IMR-90 (cell line): ENCODE data around the gene WDR1. TPM values are rescaled to one million over a fixed set of nuclear protein-coding genes. Genes with fewer than 3 reads are reported as not detected.

Experiments
- ATAC-seq: fragments of 200-7000 bp; cut with Tn5 transposase; 2 replicates; pipeline ENCODE4 v1.9.1; 2020; ENCODE audit warnings: low read depth, mild to moderate bottlenecking, moderate library complexity
- BruUV-seq: library from RNA; stranded (reverse); fragments of 400-500 nt; replicated peaks from 2 replicates; lab custom pipeline; 2021; lab: Mats Ljungman, UMichigan
- CTCF ChIA-PET: fragments of 300-600 bp; formaldehyde crosslinking; extraction: SDS; loops from one replicate; lab custom pipeline; 2021; ENCODE audit warnings: antibody characterized with exemption; lab: Yijun Ruan, JAX
- POLR2A ChIA-PET: fragments of 300-600 bp; sonication (Branson Sonifier 250); formaldehyde crosslinking; loops from one replicate; lab custom pipeline; 2022; ENCODE audit warnings: antibody characterized with exemption; ENCODE audit not compliant: unreplicated experiment; lab: Charles Lee
- DNase-seq: peaks from one replicate; pipeline ENCODE4 v3.0.0; 2013
- H2AFZ ChIP-seq: replicated peaks from 2 replicates; pipeline ENCODE3; 2013; ENCODE audit warnings: low read length, mild to moderate bottlenecking; ENCODE audit not compliant: poor library complexity
- H2AK5ac ChIP-seq: 2 replicates; pipeline ENCODE4 v1.6.1; 2013; ENCODE audit warnings: low read depth, low read length, inconsistent platforms
- H2AK9ac ChIP-seq: replicated peaks from 2 replicates; pipeline ENCODE3; 2013; ENCODE audit warnings: mild to moderate bottlenecking, low read depth, low read length, moderate library complexity; ENCODE audit not compliant: poor library complexity
- H2BK120ac ChIP-seq: 2 replicates; pipeline ENCODE4 v1.6.1; 2013; ENCODE audit warnings: low read depth, low read length, inconsistent platforms
- H2BK15ac ChIP-seq: 3 replicates; pipeline ENCODE4 v1.6.1; 2013; ENCODE audit warnings: low read depth, low read length, inconsistent platforms
- H2BK20ac ChIP-seq: 2 replicates; pipeline ENCODE4 v1.6.1; 2013; ENCODE audit warnings: low read depth, mild to moderate bottlenecking, inconsistent platforms, low read length, moderate library complexity
- H2BK5ac ChIP-seq: 2 replicates; pipeline ENCODE4 v1.6.1; 2013; ENCODE audit warnings: mild to moderate bottlenecking, low read depth, low read length, inconsistent platforms; ENCODE audit not compliant: poor library complexity, severe bottlenecking
- H3K14ac ChIP-seq: replicated peaks from 2 replicates; pipeline ENCODE4 v1.6.1; 2013; ENCODE audit warnings: low read depth, low read length, inconsistent platforms
- H3K18ac ChIP-seq: 2 replicates; pipeline ENCODE4 v1.6.1; 2013; ENCODE audit warnings: low read depth, low read length, control low read depth
- H3K23ac ChIP-seq: 2 replicates; pipeline ENCODE4 v1.6.1; 2013; ENCODE audit warnings: low read depth, low read length, inconsistent platforms
- H3K27ac ChIP-seq: 2 replicates; pipeline ENCODE4 v1.5.1; 2013; ENCODE audit warnings: mild to moderate bottlenecking, control low read depth, low read length; ENCODE audit not compliant: insufficient read depth
- H3K27me3 ChIP-seq: 2 replicates; pipeline ENCODE4 v1.6.1; 2013; ENCODE audit warnings: low read length; ENCODE audit not compliant: control insufficient read depth, insufficient read depth
- H3K36me3 ChIP-seq: 2 replicates; pipeline ENCODE4 v1.6.1; 2013; ENCODE audit warnings: low read length, mixed read lengths; ENCODE audit not compliant: control insufficient read depth, insufficient read depth
- H3K4ac ChIP-seq: 2 replicates; pipeline ENCODE4 v1.6.1; 2013; ENCODE audit warnings: low read depth, low read length, inconsistent platforms
- H3K4me1 ChIP-seq: 2 replicates; pipeline ENCODE4 v1.6.1; 2013; ENCODE audit warnings: low read length, mixed read lengths; ENCODE audit not compliant: control insufficient read depth, insufficient read depth
- H3K4me2 ChIP-seq: 2 replicates; pipeline ENCODE4 v1.6.1; 2013; ENCODE audit warnings: low read depth, mild to moderate bottlenecking, control low read depth, low read length, moderate library complexity
- H3K4me3 ChIP-seq: 2 replicates; pipeline ENCODE4 v1.5.1; 2013; ENCODE audit warnings: low read depth, mild to moderate bottlenecking, control low read depth, low read length, moderate library complexity; ENCODE audit not compliant: insufficient read depth
- H3K56ac ChIP-seq: 2 replicates; pipeline ENCODE4 v1.6.1; 2013; ENCODE audit warnings: low read length, inconsistent platforms; ENCODE audit not compliant: insufficient read depth; ENCODE audit errors: extremely low read depth
- H3K79me1 ChIP-seq, 2 experiments: 2 replicates each; pipeline ENCODE4 v1.6.1; 2013; ENCODE audit warnings: low read length in 2 of 2, inconsistent platforms in 1 of 2, low read depth in 1 of 2
- H3K9ac ChIP-seq: 2 replicates; pipeline ENCODE4 v1.6.1; 2013; ENCODE audit warnings: low read depth, low read length, control low read depth
- H3K9me1 ChIP-seq: 2 replicates; pipeline ENCODE4 v1.6.1; 2013; ENCODE audit warnings: low read length, inconsistent platforms; ENCODE audit not compliant: insufficient read depth
- H3K9me3 ChIP-seq: 2 replicates; pipeline ENCODE4 v1.6.1; 2013; ENCODE audit warnings: low read length; ENCODE audit not compliant: control insufficient read depth, insufficient read depth
- H4K20me1 ChIP-seq: 2 replicates; pipeline ENCODE4 v1.6.1; 2013; ENCODE audit warnings: low read length, inconsistent platforms; ENCODE audit not compliant: insufficient read depth
- H4K5ac ChIP-seq: 2 replicates; pipeline ENCODE4 v1.6.1; 2013; ENCODE audit warnings: mild to moderate bottlenecking, low read depth, low read length, control low read depth
- H4K8ac ChIP-seq, 2 experiments: 2 replicates each; pipeline ENCODE4 v1.6.1; 2013; ENCODE audit warnings: low read depth in 2 of 2, low read length in 2 of 2, control low read depth in 1 of 2, inconsistent platforms in 1 of 2
- H4K91ac ChIP-seq: 2 replicates; pipeline ENCODE4 v1.6.1; 2013; ENCODE audit warnings: low read depth, low read length, inconsistent platforms; ENCODE audit not compliant: insufficient read depth
- ELK1 ChIP-seq: fragments of 150-350 bp; IDR thresholded peaks from 2 replicates; pipeline ENCODE4 v1.6.1; 2016; ENCODE audit warnings: low read depth, mild to moderate bottlenecking, low read length, moderate library complexity, borderline replicate concordance
- FOS ChIP-seq: fragments of 150-350 bp; IDR thresholded peaks from 2 replicates; pipeline ENCODE4 v1.6.1; 2016; ENCODE audit warnings: low read depth, low read length
- MAFK ChIP-seq: IDR thresholded peaks from 2 replicates; pipeline ENCODE4 v1.6.1; 2012; ENCODE audit warnings: low read depth, low read length, improper control_type of control experiment
- MXI1 ChIP-seq: IDR thresholded peaks from 2 replicates; pipeline ENCODE4 v1.6.1; 2012; ENCODE audit warnings: low read depth, mild to moderate bottlenecking, low read length, moderate library complexity, borderline replicate concordance
- RCOR1 ChIP-seq: IDR thresholded peaks from 2 replicates; pipeline ENCODE4 v1.6.1; 2012; ENCODE audit warnings: mild to moderate bottlenecking, low read length, improper control_type of control experiment; ENCODE audit not compliant: insufficient replicate concordance
- RFX5 ChIP-seq: IDR thresholded peaks from 2 replicates; pipeline ENCODE4 v1.8.0; 2012; ENCODE audit warnings: low read depth, mild to moderate bottlenecking, low read length, moderate library complexity
- SMC3 ChIP-seq: fragments of 150-350 bp; IDR thresholded peaks from 2 replicates; pipeline ENCODE4 v1.6.1; 2016; ENCODE audit warnings: low read depth, mild to moderate bottlenecking, antibody characterized with exemption, low read length, moderate library complexity
- WGBS, 2 experiments: methylation state at CpG; one replicate each; pipeline versions ENCODE4 v1.1.5 to v1.1.7; 2013; ENCODE audit warnings: missing lambda C conversion rate in 2 of 2; ENCODE audit not compliant: insufficient read length in 1 of 2; ENCODE audit errors: extremely low coverage in 2 of 2; 5-methylcytosine and 5-hydroxymethylcytosine counted together
- dilution Hi-C: fragments of 300-500 bp; cut with HindIII; formaldehyde crosslinking; loops from one replicate; pipeline ENCODE4 v1.14.3; 2018; ENCODE audit warnings: low sequenced_read_pairs; ENCODE audit not compliant: unreplicated experiment
- in situ Hi-C: fragments of 300-500 bp; cut with MboI; formaldehyde crosslinking; loops from 3 replicates; pipeline ENCODE4 v1.14.3; 2019; ENCODE audit warnings: low sequenced_read_pairs, inconsistent platforms, mixed read lengths
- intact Hi-C: fragments of 100-400 bp; cut with micrococcal nuclease; formaldehyde crosslinking; loops from 2 replicates; pipeline ENCODE4 v1.10.0; 2022
- polyA plus RNA-seq, 3 experiments: library from polyadenylated mRNA; depleted of rRNA; stranded (reverse); fragments of >200 nt; gene quantifications; 2 replicates each; pipeline ENCODE4 v1.2.3, GENCODE V29; 2012; ENCODE audit warnings: low replicate concordance in 1 of 3
- total RNA-seq: library from RNA; depleted of rRNA; stranded (reverse); fragments of >200 nt; gene quantifications from 2 replicates; pipeline ENCODE4 v1.2.3, GENCODE V29; 2012
- TF ChIP-seq, protein P1 (sequence below): conservative IDR thresholded peaks from 2 replicates; pipeline ENCODE4 v1.5.1; 2012; ENCODE audit warnings: mild to moderate bottlenecking, low read depth, low read length, improper control_type of control experiment

The WDR1 gene
- total and polyA plus RNA-seq, 2 of the 4 experiments (the other 2 are of a cell fraction) = 725 to 992 TPM

GRCh38 chr4:10050261-10050661 lies 66.3 kb downstream of the WDR1 start:
- Histone ChIP-seq H2AFZ (no peak overlapping the region), H4K20me1 (no peaks in the 10 kb centered on the region), H3K23ac (no peak overlapping the region), H2BK15ac (no peak overlapping the region), H4K8ac (no peak overlapping the region), H3K4me3 (no peak overlapping the region), H3K27me3 (no peaks in the 10 kb centered on the region), H4K5ac (no peak overlapping the region), H3K9me3 (no peaks in the 10 kb centered on the region), H2AK5ac (no peak overlapping the region), H4K91ac (no peak overlapping the region), H2AK9ac (no peak overlapping the region), H3K9me1 (no peaks in the 10 kb centered on the region), H3K56ac (no peak overlapping the region), H3K4me2 (no peak overlapping the region), H2BK5ac (no peak overlapping the region), H3K27ac (no peak overlapping the region), H3K4ac (no peak overlapping the region), H3K9ac (no peak overlapping the region), H2BK120ac (no peak overlapping the region), H3K79me1 (no peaks in the 10 kb centered on the region), H2BK20ac (no peak overlapping the region), H3K18ac (no peak overlapping the region), H3K36me3 (no peaks in the 10 kb centered on the region), H3K14ac (no peak overlapping the region), H3K4me1 (no peaks in the 10 kb centered on the region)
- 80% methylated on average over 1 of the region's 3 CpGs; no CpG with 5 or more reads in 1 of the 2 experiments for WGBS, 2 experiments
- in situ Hi-C loops (no loop called here), intact Hi-C loops (no loop called here), dilution Hi-C loops (no loop called here)
- ChIA-PET POLR2A (no interaction called here), CTCF (no interaction called here)
- ATAC-seq (no peak), DNase-seq (no peak)
- BruUV-seq = no TSS peak
- TF ChIP-seq RFX5 (no peak), MXI1 (no peak), SMC3 (no peak), RCOR1 (no peak), FOS (no peak), MAFK (no peak), ELK1 (no peak)
- TF ChIP-seq, protein P1, sequence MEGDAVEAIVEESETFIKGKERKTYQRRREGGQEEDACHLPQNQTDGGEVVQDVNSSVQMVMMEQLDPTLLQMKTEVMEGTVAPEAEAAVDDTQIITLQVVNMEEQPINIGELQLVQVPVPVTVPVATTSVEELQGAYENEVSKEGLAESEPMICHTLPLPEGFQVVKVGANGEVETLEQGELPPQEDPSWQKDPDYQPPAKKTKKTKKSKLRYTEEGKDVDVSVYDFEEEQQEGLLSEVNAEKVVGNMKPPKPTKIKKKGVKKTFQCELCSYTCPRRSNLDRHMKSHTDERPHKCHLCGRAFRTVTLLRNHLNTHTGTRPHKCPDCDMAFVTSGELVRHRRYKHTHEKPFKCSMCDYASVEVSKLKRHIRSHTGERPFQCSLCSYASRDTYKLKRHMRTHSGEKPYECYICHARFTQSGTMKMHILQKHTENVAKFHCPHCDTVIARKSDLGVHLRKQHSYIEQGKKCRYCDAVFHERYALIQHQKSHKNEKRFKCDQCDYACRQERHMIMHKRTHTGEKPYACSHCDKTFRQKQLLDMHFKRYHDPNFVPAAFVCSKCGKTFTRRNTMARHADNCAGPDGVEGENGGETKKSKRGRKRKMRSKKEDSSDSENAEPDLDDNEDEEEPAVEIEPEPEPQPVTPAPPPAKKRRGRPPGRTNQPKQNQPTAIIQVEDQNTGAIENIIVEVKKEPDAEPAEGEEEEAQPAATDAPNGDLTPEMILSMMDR = no peak
